Loucy (cell line): ENCODE data around the gene MAML3.

Source experiments
- CTCF ChIP-seq: fragments of 200-600 bp; sonication (generic); conservative IDR thresholded peaks from 2 replicates; pipeline ENCODE4 v1.5.1; 2014; ENCODE audit warnings: mild to moderate bottlenecking, antibody characterized with exemption, low read length
- EZH2phosphoT487 ChIP-seq: fragments of 200-600 bp; IDR thresholded peaks from 2 replicates; pipeline ENCODE4 v1.6.1; 2018; ENCODE audit warnings: antibody characterized with exemption, mild to moderate bottlenecking, moderate library complexity, borderline replicate concordance

- TF ChIP-seq CTCF (no peak), EZH2phosphoT487 (no peak)
Observed at GRCh38 chr4:139801895-139802294, 352.1 kb downstream of the MAML3 start.
